AG04449 (cell line): ENCODE data around the gene BIK.

Experiments
- CTCF ChIA-PET: fragments of 350-600 bp; formaldehyde crosslinking; extraction: SDS; loops from one replicate; lab custom pipeline; 2021; ENCODE audit warnings: antibody characterized with exemption; lab: Yijun Ruan, JAX
- POLR2A ChIA-PET: fragments of 400-600, 350-600 bp; formaldehyde crosslinking; extraction: SDS; loops from one replicate; lab custom pipeline; 2020; ENCODE audit warnings: antibody characterized with exemption, inconsistent platforms; lab: Yijun Ruan, JAX
- DNase-seq: peaks from one replicate; pipeline ENCODE4 v3.0.0-alpha.2; 2010; ENCODE audit warnings: low read depth, low spot score
- H3K4me3 ChIP-seq: 2 replicates; pipeline ENCODE4 v1.5.1; 2011; ENCODE audit warnings: low read depth, mild to moderate bottlenecking, control low read depth, low read length
- CTCF ChIP-seq: IDR thresholded peaks from one replicate; pipeline ENCODE4 v1.5.1; 2011; ENCODE audit warnings: mild to moderate bottlenecking, moderate library complexity, low read length, control low read depth, inconsistent platforms; ENCODE audit not compliant: insufficient read depth; ENCODE audit errors: missing control alignments

The BIK gene

GRCh38 chr22:43169310-43170130, 59.0 kb downstream of the BIK start:
- CTCF ChIA-PET: interaction anchor here (0.7 to 1.4 kb wide), 3 partner anchors 12 to 62 kb away, joined by 3 to 5 read pairs (median 3); no protein-coding TSS in a partner anchor
- no peak for DNase-seq
- H3K4me3 ChIP-seq: no peak overlapping the region
- POLR2A ChIA-PET: interaction anchor here (0.7 to 1.2 kb wide), 2 partner anchors 18 kb away, joined by 3 read pairs; partner anchors contain the start of gene TSPO
- no peak for TF ChIP-seq CTCF

GRCh38 chr22:43170131-43170480, 59.6 kb downstream of the BIK start:
- no peak overlapping the region for H3K4me3 ChIP-seq
- no peak for DNase-seq
- POLR2A ChIA-PET: interaction anchor here (0.7 kb wide), 1 partner anchor 17 kb away, joined by 3 read pairs; no protein-coding TSS in a partner anchor
- CTCF ChIA-PET: interaction anchor here (0.7 to 1.1 kb wide), 2 partner anchors 18 to 61 kb away, joined by 3 read pairs; no protein-coding TSS in a partner anchor
- TF ChIP-seq CTCF: no peak

- TF ChIP-seq CTCF: no peak
- POLR2A ChIA-PET: no interaction called here
- DNase-seq: no peak
- no peak overlapping the region for H3K4me3 ChIP-seq
- CTCF ChIA-PET: interaction anchor here (1.0 kb wide), 1 partner anchor 16 kb away, joined by 3 read pairs; no protein-coding TSS in a partner anchor
Observed at GRCh38 chr22:43171019-43171491, 60.5 kb downstream of the BIK start.

GRCh38 chr22:43171607-43172006, 61.1 kb downstream of the BIK start:
- no peak for DNase-seq
- H3K4me3 ChIP-seq: no peak overlapping the region
- ChIA-PET POLR2A (interaction anchor here (0.6 kb wide), 1 partner anchor 393 kb away, joined by 3 read pairs; no protein-coding TSS in a partner anchor), CTCF (interaction anchor here (1.0 to 1.5 kb wide), 2 partner anchors 16 kb away, joined by 3 read pairs; no protein-coding TSS in a partner anchor)
- no peak for TF ChIP-seq CTCF

GRCh38 chr22:43172191-43172590, 61.6 kb downstream of the BIK start:
- ChIA-PET CTCF (interaction anchor here (1.5 kb wide), 1 partner anchor 16 kb away, joined by 3 read pairs; no protein-coding TSS in a partner anchor), POLR2A (no interaction called here)
- TF ChIP-seq CTCF: no peak
- DNase-seq: no peak
- no peak overlapping the region for H3K4me3 ChIP-seq

GRCh38 chr22:43173566-43173965, 63.0 kb downstream of the BIK start:
- no peak overlapping the region for H3K4me3 ChIP-seq
- no peak for TF ChIP-seq CTCF
- DNase-seq: no peak
- ChIA-PET CTCF (interaction anchor here (0.7 kb wide), 1 partner anchor 14 kb away, joined by 3 read pairs; no protein-coding TSS in a partner anchor), POLR2A (no interaction called here)
